Medulla oblongata (tissue), 1 donor: ENCODE data around the gene EPS8.

Experiments used
- DNase-seq: peaks from one replicate; pipeline ENCODE4 v3.0.0-alpha.2; 2015; ENCODE audit errors: extremely low spot score

The EPS8 gene

DNA sequence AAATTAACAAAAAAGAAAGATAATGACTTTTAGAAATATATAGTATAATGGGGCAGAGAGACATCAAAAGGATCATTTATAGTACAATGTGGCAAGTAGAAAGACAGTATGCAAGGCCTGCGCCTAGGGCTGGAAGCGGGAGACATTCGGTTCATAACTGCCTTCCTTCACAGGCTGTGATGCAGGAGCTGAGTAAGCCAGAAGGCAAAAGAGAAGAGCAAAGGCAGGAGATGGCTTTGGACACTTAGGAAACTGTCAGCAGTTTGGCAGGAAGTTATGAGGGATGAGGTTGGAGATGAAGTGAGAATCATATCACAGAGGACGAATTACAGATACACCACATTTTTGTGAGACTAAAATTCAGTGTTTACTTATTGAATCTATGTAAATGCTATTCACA, 97.8 kb downstream of the EPS8 start:
- DNase-seq: no peak

DNA sequence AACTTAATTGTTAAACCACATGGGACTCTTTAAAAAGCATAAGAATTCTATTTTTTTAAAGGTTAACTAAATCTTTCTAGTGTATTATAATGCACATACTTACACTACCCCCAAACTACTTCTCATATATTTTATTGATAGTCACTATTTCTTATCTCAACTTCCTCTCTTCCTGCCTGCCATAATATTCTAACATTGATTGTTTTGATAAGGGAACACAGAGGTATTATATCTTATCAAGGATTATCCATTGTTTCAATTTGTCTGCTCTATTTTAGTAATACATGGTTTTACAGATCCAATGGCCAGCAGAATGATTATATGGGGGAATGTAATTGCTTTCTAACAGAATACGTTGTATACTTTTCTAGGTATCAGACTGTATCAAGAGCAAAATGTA, 98.9 kb downstream of the EPS8 start:
- DNase-seq: no peak

DNA sequence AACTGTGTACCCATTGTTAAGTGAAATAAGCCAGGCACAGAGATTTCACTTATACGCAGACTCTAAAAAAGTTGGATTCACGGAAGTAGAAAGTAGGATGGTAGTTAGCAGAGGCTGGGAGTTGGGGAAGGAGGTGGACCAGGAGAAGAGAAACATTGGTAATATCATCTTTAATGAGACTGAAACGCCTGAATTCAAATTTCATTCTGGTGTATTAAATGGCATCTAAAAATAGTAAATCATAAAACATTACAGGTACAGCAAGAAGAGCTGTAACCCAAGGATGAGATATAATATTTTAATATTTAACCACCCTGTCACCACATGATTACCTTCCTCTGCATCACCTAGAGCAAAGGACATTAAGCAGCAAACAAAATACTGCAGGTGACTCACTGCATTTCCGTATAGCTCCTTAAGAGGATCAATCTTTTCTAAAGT, 99.4 kb downstream of the EPS8 start:
- no peak for DNase-seq

DNA sequence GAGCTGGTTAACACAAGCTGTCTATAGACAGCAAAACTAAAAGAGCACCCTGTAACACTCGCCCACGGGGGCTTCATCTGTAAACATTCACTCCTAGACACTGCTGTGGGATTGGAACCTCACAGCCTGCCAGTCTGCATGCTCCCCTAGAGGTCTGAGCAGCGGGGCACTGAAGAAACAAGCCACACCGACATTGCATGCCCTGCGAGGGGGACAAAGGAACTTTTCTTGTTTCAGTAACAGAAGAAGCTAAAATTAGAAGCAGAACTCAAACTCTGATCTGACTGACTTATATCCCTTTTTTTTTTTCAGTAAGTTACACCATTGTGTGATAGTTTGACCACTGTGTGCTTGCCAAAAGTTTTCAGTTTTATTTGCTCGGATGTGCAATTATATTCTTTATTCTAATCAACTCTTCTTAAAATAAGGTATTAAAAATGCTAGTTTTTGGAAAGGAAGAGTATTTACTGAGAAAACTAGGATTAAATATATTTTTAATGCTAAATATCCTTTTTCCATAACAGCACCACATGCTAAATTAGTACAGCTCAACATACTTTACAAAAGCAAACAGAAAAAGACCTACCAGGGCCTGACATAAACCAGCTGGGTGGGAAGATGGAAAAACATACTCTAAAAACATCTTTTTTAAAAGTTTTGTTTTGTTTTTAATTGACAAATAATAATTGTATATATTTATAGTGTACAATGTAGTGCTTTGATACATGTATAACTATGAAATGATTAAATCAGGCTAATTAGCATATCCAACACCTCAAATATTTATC, 100.2 kb downstream of the EPS8 start:
- DNase-seq: peak; percentile 76

DNA sequence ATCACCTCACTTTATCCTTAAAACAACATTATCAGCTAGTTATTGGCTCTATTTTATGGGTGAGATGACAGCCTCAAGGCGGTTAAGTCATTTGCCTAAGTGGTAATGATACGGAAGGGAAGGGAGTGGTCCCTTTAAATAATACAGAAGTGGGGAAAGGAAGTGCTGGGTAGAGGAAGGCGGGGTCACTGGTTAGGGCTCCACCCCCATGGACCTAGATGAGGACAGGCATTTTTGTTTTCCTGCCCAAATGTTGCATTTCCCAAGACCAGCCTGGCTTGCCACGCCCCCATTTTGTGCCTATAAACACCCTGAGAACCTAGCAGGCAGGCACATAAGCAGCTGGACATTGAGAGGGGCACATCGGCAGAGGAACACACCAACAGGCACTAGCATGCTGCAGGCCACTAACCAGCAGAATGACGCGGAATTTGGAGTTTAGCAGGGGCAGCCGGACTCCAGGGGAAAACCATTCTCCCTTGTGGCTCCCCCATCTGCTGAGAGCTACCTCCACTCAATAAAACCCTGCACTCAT, 100.9 kb downstream of the EPS8 start:
- DNase-seq: peak; percentile 89

DNA sequence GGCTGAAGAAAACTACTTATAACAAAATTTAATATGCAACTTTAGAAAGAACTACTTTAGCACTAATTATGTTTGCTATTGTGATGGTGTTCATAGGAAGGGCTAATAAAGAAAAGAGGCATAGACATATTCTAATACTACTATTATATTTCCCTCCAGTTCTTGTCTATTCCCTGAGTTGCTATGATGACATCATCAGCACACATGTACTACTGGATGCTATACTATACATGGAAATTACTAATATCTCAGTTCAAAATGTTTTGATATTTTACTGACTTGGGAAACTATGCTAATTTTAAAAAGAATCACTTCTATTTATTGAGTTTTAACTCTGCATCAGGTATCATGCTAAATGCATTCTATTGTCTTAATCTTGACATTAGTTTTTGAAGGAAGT, 101.6 kb downstream of the EPS8 start:
- no peak for DNase-seq

DNA sequence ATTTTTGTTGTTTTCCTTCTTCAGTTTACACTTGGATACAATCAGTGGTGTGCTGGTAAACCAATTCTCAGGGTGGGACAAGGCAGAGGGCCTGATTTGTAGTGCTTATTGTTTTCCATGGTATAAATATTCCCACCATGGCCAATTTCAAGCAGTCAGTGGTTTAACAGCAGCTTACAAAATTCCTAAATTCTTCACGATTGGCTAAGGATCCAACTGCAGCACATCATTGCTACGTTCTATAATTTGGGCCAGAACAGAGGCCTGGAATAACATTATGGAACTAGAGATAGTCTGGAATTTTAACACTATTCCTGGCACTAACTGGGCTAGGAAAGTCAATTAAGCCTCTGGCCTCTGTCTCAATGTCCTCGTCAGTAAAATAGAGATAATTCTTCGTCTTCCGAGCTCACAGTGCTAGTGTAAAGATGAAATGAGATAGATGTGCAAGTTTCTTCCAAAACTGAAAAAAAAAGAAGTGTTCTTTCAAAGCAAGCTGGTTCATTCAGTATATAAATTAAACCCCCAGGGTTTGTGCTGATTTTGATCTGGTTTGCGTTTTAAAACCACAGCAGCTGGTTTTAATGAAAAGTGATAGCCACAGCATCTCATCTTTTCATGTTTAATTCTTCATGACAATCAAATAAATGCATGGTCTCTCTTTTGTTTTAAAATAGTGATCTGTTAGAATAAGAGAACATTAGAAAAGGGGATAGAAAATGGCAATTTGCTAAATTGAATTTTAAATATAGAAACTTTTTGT, 104.1 kb downstream of the EPS8 start:
- no peak for DNase-seq

DNA sequence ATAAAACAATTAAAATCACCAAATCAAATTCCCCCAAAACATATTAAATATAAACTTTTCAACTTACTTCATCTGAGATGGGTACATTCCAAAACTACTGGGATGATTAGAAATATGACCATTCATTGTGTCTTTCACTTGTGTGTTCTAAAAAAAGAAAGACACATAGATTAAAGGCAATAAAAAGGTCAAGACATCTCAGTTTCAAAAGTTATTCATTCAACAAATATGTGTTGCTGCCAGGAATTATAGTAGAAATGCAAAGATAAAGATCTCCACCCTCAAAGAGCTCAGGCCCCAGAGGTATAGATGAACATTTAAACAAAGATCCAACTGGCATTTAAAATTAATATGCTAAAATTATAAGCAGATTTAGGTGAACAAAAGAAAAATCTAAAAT, 106.4 kb downstream of the EPS8 start:
- no peak for DNase-seq

DNA sequence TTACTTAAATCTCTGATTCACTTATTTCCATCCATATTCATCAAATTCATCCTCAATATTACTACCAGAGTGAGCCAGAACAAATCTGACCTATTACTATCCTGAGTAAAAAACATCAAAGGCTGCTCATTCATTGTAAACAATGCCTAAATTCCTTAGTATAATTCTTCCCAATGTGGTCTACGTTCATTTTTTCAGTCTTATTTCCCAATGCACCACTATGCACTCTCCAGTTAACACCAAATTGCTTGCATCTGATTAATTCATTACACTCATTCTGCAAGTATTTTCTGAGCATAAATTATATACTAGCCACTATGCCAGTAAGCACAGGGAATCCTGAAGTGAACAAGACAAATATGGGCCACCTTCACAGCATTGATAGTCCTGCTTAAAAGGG, 110.0 kb downstream of the EPS8 start:
- DNase-seq: no peak

DNA sequence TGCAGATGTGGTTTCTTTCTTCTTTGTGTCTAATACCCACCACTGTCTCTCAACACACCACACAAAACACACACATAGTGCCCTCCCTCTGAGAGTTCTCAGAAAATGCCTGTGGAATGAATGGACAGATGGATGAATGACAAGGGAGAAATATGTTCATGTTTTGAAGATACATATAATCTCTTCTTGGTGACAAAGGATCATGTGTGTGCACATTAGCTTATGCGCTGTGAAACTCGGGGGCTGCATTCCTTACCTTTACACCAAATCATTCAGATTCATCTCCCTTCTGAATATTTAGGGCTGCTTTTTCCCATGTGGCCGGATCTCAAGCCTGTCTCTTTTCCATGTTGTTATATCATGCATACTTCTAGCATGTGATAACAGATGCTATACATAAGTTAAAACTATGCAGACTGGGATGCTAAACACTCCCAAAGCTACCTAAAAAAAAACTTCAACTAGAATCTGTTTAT, 111.4 kb downstream of the EPS8 start:
- no peak for DNase-seq

DNA sequence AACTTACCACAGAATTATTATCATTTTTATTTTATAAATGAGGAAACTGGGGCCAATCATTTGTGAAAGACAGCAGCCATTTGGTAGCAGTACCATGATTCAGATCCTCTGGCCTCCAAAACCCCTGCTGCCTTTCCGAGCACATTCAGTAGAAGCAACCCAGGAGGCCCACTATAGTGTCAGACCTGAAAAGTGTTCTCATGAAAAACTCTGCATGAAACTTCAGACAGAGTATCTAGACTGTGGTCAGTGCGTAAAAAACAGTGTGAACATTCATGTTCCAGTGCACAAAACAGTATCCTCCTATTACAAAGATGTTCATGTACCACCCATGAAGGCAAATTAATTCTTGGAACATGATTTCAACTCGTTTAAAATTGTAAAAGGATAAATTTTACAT, 112.0 kb downstream of the EPS8 start:
- no peak for DNase-seq

DNA sequence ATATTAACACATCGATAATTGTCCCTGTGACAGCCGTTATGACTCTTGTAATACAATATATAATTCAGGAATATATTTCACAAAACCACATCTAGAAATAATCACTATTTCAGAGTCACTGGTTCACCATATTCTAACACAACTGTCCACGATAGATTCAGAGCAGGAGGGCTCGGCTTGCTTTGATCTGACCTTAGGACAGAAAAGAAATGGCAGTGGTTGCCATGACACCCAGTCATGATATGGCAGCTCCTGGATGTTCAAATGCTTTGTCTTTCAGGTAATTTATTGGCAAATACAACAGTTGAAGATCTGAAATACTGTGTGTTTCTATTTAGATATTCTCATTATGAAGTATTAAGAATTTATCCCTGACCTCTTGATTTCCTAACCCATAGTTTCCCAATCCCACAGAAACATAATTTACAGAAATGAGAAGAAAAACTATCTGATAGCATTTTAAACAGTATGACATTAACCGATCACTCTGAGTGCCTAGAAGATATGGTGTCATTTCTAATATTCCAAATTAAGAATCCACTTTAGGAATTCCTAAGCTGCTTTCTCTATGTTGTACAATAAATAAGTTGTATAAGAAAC, 116.4 kb downstream of the EPS8 start:
- DNase-seq: no peak

DNA sequence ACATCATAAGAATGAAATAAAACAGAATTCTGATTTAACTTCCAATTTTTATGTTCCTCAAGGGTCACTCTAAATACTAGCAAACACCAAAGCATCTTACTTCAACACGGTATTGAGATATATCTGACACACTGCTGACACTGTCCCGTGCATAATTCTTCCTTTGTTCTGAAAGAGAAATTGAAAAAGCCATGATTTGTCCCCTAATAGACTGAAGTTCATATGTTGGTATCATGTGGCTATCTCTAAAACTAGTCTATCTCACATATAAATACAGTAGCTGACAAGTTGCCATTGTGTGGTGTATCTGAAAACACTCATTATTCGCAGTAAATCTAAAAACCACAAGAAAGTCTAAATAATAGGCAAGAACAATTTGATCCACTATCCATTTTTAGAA, 118.4 kb downstream of the EPS8 start:
- no peak for DNase-seq

DNA sequence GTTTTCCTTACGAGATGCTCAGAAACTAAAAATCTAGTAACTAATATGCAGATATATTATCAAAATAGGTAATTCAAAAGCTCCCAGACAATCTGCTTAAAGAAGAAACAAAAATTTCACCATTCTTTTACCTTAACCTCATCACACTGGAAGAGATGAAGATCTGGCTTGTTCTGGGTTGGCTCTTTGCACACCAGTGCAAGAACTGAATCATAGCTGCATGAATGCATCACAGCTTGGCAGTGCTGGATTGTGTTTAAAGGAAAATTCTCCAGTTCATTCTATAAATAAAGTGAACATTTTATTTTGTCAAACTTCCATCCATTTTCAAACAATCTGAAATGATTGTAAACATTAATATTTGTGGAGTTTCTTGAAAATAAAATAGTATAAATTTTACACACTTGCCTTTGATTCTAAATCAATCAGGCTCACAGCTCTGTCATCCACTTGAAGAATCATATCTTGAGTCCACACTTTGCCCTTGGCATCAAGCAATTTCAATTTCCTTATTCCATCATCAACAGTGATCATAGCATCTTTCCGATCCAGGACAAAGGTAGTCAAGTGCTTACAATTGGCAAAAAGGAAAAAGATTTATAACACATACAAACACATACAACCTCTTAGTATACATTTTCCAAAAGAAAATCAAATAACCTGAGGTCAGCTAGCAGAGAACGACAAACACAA, 119.8 kb downstream of the EPS8 start:
- no peak for DNase-seq

DNA sequence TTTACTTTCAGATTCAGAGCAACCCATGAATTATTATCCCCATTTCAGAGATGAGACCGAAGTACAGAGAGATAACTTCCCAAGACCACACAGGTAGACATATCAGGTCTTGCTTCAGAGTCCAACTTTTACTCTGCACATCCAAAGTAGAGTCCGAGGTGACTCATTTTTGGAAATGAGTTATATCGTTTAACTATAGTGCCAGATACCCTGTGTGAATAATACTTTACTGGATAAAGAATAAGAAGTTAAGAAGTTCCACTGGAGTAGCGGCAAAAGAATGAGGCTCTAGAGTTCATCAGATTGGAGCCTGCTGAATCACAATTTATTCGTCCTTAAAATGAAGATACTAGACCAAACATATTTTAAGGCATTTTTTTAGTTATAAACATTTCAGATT, 124.7 kb downstream of the EPS8 start:
- no peak for DNase-seq

DNA sequence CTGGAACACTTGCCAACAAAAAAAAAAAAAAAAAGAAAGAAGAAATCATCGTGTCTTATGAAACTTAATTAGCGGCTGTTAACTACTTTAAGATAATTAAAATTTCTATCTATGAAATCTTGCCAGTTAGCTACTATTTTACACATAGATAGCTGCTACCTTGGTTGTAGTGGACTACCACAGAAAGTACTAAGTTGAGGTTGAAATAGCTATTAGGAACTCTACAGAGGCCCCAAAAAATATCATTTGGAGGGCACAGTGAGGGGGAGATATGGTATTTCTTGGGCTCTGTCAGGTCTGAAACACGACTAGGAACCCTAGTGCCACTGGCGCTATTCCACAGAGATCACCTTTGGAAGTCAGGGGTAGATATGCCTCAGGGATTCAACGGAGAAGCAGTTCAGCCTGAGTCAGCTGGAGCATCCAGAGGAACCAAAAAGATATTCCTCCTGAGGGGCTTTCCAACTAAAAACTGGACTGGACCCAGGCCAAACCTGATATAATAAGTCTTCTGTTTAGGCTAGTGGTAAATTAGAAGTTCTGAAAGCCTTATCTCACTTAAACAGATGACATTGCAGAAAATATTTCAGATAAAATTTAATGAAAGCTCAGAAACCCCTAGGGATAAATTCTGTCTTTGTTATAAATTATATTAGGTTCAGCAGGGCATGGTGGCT, 126.1 kb downstream of the EPS8 start:
- DNase-seq: no peak

DNA sequence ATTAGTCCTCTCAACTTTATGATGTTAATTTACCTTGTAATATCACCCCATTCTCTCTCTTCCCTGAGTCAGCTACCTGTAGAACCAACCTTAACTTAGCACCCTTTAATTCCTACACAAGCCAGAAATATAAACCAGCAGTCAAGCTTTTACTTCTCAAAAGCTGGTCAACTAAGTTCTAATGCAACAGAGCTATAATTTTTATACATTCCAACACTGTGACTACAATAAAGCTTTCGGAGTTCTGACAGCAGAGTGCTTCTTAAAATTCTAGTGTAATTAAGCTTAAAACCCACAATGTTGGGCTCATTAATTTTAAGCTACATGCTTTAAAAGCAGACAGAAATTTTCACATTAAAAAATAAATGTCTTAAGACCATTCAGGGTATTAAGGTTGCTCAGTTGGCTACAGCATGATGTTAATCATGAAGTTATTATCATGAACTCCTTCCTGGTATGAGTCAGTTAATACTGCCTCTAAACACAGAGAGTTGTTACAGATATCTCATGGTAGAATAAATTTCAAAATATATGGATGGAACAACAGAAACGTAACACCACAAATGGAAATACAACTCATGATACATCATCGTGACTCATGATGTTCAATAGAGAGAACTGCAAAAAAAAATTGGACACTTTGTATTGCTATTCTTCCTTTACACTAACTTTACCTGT, 126.7 kb downstream of the EPS8 start:
- no peak for DNase-seq

DNA sequence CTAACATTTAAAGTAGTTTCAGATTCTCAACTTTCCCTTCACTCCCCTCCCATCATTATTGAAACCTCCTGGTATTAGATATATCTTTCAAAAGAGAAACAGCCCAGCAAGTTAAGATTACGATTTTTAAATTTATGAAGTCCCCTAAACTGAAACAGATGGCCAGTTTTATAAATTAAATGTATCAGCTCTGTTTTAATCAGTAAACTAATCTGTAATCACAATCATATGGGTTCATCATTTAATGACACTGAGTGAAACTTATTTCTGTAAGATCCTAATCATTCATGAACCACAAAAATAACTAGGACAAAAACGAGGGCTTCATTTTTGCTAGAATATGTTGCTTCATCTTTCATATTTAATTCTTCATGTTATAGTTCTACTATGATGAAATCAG, 137.8 kb downstream of the EPS8 start:
- DNase-seq: no peak

DNA sequence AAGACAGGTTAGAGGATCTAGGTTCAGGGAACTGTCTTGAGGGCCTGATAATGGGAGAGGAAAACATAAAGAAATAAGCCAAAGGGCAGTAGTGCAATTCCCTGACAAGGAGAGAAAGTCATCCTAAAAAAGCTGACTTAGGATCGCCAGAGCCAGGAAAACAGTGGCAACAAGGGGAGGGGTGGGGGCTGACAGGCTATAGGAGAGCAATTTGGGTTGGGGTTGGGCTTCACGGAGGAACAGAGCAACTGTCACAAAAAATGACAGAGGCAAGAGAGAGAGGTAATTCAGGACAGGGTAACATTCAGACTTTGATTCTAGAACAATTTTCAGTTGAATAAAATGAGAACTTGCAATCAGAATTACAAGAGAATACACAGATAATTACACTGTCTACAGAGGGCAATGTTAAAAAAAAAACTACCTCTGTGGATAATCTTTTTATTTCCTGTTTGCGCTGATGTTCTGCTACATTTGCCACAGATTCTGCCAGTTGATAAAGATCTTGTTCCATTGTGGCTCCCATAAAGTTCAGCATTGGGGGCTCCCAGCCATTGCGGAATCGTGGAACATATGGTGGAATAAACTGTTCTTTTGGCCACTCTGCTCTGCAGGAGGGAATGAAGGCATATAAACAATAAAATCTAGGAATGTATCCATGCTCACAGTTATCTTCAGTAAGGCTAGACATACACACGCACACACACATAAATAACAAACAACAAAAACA, 138.6 kb downstream of the EPS8 start:
- DNase-seq: no peak

DNA sequence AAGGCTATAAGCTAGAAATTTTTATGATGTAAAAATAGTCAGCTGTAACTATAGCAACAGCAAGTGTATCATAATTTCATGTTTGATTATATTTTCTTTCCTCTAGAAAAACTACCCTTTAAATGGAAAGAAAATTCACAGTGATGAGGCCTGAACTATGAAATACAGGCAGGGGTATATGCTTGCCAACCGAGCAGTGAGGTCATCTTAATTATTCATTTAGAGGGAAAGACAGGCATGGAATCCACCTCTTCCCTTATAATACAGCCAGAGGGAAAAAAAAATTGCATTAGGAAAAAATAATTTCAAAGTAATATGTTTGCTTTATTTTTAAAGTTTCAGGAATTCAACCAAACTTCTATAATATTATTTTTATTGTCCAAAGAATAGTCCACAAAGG, 139.8 kb downstream of the EPS8 start:
- no peak for DNase-seq
